SH-SY5Y (cell line): Measurements from ENCODE around the gene KLHL29.

ENCODE experiments used
- GATA2 ChIP-seq: IDR thresholded peaks from 2 replicates; pipeline ENCODE4 v1.6.1; 2011; ENCODE audit warnings: mild to moderate bottlenecking, low read depth, low read length
- GATA3 ChIP-seq: IDR thresholded peaks from 2 replicates; pipeline ENCODE4 v1.6.1; 2011; ENCODE audit warnings: low read depth, mild to moderate bottlenecking, low read length, moderate library complexity

DNA sequence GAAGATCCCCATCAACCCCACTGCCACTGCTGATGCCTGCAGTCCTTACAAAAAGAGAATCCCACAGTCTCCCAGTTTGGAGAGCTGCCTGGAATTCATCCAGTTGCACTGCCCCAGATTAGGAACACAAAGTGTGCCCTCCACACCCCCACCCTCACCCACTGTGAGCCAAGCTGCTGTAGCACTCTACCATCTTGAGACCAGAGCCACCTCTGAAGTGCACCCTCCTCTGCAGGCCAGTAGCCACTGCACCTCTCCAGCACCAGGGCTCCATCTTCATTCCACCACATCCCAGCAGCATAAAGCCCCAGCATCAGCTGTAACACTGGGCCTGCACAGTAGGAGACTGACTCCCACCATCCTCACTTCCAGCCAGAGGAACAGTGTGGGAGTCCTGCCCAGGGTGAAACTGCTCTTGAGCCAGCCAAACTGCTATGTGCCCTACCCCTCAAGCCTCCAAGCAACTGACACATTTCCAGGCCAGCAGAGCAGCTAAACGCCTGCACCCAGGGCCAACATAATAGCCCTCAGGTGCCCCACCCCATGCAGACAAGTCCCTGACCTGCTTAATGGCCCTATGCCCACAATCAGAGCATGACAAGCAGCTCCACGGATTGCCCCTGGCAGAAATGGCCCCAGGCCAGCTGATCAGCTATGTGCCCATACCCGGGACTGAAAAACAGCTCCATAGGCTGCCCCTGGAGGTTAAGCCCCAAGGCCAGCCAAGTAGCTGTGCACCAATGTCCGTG, 335.9 kb downstream of the KLHL29 start:
- TF ChIP-seq GATA2, result no peak
- TF ChIP-seq GATA3, result no peak
